T-helper 1 cell treated with Interleukin-12 subunit alpha and Interleukin-12 subunit beta and Interleukin-4 antibody, amounts not matched to agents 30 ng/mL and 1 ng/mL, for 36 hours (primary cell): ENCODE data around the gene IGSF23. TPM values are rescaled to one million over a fixed set of nuclear protein-coding genes. Genes with fewer than 3 reads are reported as not detected.

ENCODE experiments used
- total RNA-seq: library from RNA; stranded (reverse); gene quantifications from 2 replicates; pipeline ENCODE4 v1.2.3, GENCODE V29; 2022

IGSF23 gene
- total RNA-seq, 1 donor from 2014 or later, result not detected

Other genes starting within 250 kb of the IGSF23 start
- 0.05 TPM in 1 of 2 replicates, not detected in the other for gene ZNF285, start 212.0 kb upstream of the IGSF23 start, total RNA-seq
- gene ZNF229, start 165.1 kb upstream of the IGSF23 start, total RNA-seq, result 0.05 and 0.44 TPM in 2 replicates
- 9.9 and 11.3 TPM in 2 replicates for gene ZNF180, start 113.0 kb upstream of the IGSF23 start, total RNA-seq
- not detected in 2 replicates for gene CEACAM20, start 83.9 kb upstream of the IGSF23 start, total RNA-seq
- gene PVR, start 30.3 kb downstream of the IGSF23 start, total RNA-seq, result 5.3 and 5.7 TPM in 2 replicates
- gene CEACAM19, start 57.9 kb downstream of the IGSF23 start, total RNA-seq, result 0.37 and 0.78 TPM in 2 replicates
- gene CEACAM16, start 85.6 kb downstream of the IGSF23 start, total RNA-seq, result not detected in 2 replicates
- gene BCL3, start 135.1 kb downstream of the IGSF23 start, total RNA-seq, result 195 and 197 TPM in 2 replicates
- not detected in 2 replicates for gene CBLC, start 164.3 kb downstream of the IGSF23 start, total RNA-seq
- gene BCAM, start 195.5 kb downstream of the IGSF23 start, total RNA-seq, result not detected in 2 replicates
- gene NECTIN2, start 232.7 kb downstream of the IGSF23 start, total RNA-seq, result 0.34 TPM in 1 of 2 replicates, not detected in the other